Measurements from ENCODE around the gene CSPG4. TPM values are rescaled to one million over a fixed set of nuclear protein-coding genes. Genes with fewer than 3 reads are reported as not detected.
A peak's percentile ranks its signal among the peaks of the same experiment; 100 is the strongest.

Gene CSPG4
- total and polyA plus RNA-seq, 2 of the 13 experiments (the other 11 are each of a cell fraction or from before 2014, with no cell fraction given): 0.01 to 0.04 TPM

DNA sequence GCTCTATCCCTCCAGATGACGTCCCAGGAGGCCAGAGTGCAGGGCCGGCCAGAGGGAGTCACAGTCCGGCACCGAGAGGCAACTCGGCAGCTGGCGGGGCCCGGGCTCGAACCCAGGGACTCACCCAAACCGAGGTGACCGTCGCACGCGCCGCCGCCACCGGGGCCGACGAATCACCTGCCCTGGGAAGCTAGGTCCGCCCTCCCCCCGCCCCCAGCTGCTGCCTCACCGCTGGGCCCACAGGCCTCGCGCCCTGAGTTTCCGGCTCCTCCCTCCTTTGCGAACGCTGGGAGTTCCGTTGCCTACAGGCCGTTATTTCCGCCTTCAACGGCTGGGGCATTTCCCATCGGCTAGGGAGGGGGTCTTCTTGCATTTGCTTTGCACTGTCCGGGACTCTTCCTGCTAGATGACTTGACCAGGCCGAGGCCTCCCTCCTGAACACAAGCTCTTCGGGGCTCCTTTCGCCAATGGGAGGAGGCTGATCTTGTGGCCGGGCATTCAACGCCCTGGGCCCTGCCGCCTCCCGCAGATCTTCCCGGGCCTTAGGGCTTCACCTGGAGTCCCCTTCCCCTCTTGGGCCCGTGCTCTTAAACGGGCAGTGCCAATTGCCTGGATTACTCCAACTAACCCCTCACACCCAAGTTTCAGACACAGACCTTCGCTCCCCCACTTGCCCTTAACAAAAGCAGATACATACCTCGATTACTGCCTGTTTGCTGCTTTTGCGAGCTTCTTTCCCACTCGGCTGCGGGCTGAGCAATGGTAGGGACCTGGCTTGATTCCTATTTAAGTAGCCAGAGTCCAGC is 86.9 kb downstream of the CSPG4 start, which contains the start of gene SNUPN (continued):
- TF ChIP-seq ZNF280D (CRISPR knock-in tag; IDR thresholded peaks at IDR 0.05): peak; percentile 80
- TF ChIP-seq ADNP (CRISPR knock-in tag; IDR thresholded peaks at IDR 0.05): peak; percentile 89; the same call in 1 of the 2 replicates
- 0 out of 2 replicates have a peak, but pooled peaks have one; percentile 56 for TF ChIP-seq KLF6 (CRISPR knock-in tag; IDR thresholded peaks at IDR 0.05)
- TF ChIP-seq, protein P1, sequence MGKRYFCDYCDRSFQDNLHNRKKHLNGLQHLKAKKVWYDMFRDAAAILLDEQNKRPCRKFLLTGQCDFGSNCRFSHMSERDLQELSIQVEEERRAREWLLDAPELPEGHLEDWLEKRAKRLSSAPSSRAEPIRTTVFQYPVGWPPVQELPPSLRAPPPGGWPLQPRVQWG (CRISPR knock-in tag; IDR thresholded peaks at IDR 0.05; ENCODE audit: borderline replicate concordance, low read depth): no peak
- TF ChIP-seq BRD4 (CRISPR knock-in tag; IDR thresholded peaks at IDR 0.05): peak; percentile 74; the same call in 1 of the 2 replicates
- TF ChIP-seq HDAC2 (CRISPR knock-in tag; IDR thresholded peaks at IDR 0.05): peak; percentile 45
- TF ChIP-seq, protein P2, sequence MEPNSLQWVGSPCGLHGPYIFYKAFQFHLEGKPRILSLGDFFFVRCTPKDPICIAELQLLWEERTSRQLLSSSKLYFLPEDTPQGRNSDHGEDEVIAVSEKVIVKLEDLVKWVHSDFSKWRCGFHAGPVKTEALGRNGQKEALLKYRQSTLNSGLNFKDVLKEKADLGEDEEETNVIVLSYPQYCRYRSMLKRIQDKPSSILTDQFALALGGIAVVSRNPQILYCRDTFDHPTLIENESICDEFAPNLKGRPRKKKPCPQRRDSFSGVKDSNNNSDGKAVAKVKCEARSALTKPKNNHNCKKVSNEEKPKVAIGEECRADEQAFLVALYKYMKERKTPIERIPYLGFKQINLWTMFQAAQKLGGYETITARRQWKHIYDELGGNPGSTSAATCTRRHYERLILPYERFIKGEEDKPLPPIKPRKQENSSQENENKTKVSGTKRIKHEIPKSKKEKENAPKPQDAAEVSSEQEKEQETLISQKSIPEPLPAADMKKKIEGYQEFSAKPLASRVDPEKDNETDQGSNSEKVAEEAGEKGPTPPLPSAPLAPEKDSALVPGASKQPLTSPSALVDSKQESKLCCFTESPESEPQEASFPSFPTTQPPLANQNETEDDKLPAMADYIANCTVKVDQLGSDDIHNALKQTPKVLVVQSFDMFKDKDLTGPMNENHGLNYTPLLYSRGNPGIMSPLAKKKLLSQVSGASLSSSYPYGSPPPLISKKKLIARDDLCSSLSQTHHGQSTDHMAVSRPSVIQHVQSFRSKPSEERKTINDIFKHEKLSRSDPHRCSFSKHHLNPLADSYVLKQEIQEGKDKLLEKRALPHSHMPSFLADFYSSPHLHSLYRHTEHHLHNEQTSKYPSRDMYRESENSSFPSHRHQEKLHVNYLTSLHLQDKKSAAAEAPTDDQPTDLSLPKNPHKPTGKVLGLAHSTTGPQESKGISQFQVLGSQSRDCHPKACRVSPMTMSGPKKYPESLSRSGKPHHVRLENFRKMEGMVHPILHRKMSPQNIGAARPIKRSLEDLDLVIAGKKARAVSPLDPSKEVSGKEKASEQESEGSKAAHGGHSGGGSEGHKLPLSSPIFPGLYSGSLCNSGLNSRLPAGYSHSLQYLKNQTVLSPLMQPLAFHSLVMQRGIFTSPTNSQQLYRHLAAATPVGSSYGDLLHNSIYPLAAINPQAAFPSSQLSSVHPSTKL (CRISPR knock-in tag; IDR thresholded peaks at IDR 0.05): peak; percentile 65
- peak; percentile 60 for TF ChIP-seq NFYB (CRISPR knock-in tag; IDR thresholded peaks at IDR 0.05)
- TF ChIP-seq MIER3 (CRISPR knock-in tag; IDR thresholded peaks at IDR 0.05; ENCODE audit: borderline replicate concordance): peak; percentile 76
- peak; percentile 94 for TF ChIP-seq ZNF816 (CRISPR knock-in tag; IDR thresholded peaks at IDR 0.05; ENCODE audit: borderline replicate concordance)
- peak; percentile 88 for TF ChIP-seq ETV6 (CRISPR knock-in tag; conservative IDR thresholded peaks at IDR 0.05)
- peak; percentile 73; the same call in 1 of the 2 replicates for TF ChIP-seq ATF2 (CRISPR knock-in tag; IDR thresholded peaks at IDR 0.05)
- TF ChIP-seq, protein P3, sequence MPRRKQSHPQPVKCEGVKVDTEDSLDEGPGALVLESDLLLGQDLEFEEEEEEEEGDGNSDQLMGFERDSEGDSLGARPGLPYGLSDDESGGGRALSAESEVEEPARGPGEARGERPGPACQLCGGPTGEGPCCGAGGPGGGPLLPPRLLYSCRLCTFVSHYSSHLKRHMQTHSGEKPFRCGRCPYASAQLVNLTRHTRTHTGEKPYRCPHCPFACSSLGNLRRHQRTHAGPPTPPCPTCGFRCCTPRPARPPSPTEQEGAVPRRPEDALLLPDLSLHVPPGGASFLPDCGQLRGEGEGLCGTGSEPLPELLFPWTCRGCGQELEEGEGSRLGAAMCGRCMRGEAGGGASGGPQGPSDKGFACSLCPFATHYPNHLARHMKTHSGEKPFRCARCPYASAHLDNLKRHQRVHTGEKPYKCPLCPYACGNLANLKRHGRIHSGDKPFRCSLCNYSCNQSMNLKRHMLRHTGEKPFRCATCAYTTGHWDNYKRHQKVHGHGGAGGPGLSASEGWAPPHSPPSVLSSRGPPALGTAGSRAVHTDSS (CRISPR knock-in tag; conservative IDR thresholded peaks at IDR 0.05): no peak
- TF ChIP-seq TSC22D2 (CRISPR knock-in tag; IDR thresholded peaks at IDR 0.05; ENCODE audit: borderline replicate concordance): 0 out of 2 replicates have a peak, but pooled peaks have one; percentile 43
- no peak for TF ChIP-seq ZNF879 (CRISPR knock-in tag; IDR thresholded peaks at IDR 0.05)
- TF ChIP-seq ZSCAN21 (CRISPR knock-in tag; IDR thresholded peaks at IDR 0.05; ENCODE audit: borderline replicate concordance): 0 out of 2 replicates have a peak, but pooled peaks have one; percentile 20
- TF ChIP-seq SPEN (CRISPR knock-in tag; IDR thresholded peaks at IDR 0.05; ENCODE audit: low read depth): peak; percentile 87; the same call in 1 of the 2 replicates
- TF ChIP-seq ZNF460 (CRISPR knock-in tag; IDR thresholded peaks at IDR 0.05; ENCODE audit: borderline replicate concordance): peak; percentile 53; the same call in 1 of the 2 replicates

Data from HepG2 (cell line).